ENCODE results near the gene PFKFB1. TPM values are rescaled to one million over a fixed set of nuclear protein-coding genes. Genes with fewer than 3 reads are reported as not detected.
"Not testable (repeated sequence)": the region's sequence is repeated elsewhere in the genome, so short reads cannot be mapped to it uniquely, and the experiment has no call there.

The PFKFB1 gene
- total RNA-seq, 1 donor from 2014 or later, result not detected

DNA sequence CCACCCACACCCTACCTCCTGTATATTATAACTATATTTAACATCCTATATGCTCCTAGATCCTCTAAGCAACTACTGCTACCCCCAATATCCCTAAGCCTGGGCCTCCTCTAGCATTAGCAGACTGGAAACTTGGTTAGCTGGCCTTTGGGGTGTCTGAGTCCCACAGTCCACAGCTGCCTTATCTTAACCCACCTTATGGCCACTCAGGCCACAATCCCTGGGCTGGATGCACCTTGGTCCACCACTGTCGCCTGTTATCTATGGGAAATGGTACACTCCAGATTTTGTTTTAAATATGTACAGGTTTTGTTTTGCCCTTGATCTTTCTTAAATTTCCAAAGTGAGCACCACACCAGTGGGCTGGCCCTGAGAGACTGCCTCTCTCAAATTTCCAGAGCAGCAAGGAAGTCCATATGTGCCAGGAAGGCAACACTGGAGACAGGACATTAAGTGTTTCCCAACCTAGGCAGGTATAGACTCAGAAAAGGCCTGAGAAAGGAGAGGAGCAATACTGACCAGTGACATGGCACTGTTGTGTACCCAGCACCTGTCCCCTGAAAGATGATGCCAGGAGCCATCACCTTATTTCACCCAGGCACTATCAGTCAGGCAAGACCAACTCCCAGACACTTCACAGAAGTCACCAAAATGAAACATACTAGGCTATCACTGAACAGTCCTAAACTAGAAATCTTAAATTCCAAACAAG lies 921 bp downstream of the PFKFB1 start:
- no peak for DNase-seq (ENCODE audit: low spot score)

DNA sequence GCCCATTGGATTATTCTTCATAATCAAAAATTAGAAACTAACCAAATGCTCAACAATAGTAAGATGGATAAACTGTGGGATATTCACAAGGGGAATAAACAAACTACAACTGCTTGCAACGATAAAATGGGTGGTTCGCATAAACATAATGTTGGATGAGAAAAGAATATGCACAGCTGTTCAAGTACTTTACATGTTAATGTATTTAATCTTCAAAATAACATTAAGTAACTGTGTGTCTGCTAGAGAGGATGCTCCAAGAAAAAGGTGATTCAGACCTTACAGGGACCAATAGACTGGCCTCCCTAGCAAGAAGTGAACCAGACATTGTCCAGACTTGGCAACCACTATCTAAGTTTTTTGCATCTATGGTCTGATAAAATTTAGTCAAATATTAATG lies 2.3 kb downstream of the PFKFB1 start:
- DNase-seq (ENCODE audit: low spot score), result no peak

DNA sequence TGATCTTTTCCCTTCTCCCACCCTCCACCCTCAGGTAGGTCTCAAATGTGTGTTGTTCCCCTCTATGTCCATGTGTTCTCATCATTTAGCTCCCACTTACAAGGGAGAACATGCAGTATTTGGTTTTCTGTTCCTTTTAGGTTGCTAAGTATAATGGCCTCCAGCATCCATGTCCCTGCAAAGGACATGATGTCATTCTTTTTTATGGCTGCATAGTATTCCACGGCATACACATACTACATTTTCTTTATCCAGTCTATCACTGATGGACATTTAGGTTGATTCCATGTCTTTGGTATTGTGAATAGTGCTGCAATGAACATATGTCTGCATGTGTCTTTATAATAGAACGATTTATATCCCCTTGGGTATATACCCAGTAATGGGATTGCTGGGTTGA lies 10.7 kb downstream of the PFKFB1 start:
- DNase-seq (ENCODE audit: low spot score), result not testable (repeated sequence)

DNA sequence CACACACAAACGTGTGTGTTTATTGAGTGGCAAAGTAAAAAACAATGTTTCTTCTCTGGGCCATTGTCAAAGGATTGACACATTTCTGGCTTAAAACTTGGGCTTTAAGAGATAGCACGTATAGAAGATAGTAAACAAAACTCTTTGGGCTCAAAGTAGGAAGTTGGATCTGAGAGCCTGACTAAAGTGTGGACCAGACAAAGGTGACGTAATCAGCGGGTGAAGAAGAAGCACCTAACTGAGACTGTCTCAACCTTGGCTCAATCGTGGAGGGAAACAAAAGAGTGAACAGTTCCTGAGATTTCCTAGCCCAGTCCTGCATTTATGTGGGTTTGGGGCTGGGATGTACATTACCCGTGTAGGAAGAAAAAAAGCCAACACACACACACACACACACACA lies 13.7 kb downstream of the PFKFB1 start:
- DNase-seq (ENCODE audit: low spot score), result no peak

DNA sequence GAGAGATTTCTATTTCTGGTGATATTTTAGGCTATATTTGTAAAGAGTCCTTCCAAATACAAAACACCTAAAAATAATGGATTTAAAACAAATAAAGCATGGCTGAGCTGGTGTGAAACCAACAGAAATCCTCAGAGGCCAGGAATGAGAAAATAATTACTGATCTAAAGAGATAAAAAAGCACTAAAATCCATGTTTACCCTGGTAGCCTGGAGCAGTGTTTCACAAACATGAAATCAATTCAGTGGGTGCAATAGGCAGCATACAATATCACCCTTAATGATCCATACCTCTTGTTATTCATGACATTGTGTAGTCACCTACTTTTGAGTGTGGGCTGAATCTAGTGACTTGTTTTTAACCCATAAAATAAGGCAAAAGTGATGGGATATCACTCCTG lies 14.6 kb downstream of the PFKFB1 start:
- no peak for DNase-seq (ENCODE audit: low spot score)

DNA sequence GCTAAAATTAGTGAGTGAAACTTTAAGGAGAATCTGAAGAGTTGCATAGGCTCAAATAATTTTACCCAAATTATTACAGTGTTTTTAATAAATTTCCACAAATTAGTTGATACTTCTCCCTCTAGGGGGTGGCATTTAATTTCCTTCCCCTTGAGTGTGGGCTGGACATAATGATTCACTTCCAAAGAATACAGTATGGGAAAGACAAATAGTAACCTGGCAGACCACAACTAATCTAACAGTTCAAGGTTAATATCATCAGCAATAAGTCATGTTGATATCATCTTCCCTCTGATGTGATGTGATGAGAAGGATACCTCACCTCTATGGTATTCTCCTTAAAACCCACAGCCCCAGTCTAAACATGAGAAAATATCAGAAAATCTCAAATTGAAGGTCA lies 15.5 kb downstream of the PFKFB1 start:
- DNase-seq (ENCODE audit: low spot score), result no peak

DNA sequence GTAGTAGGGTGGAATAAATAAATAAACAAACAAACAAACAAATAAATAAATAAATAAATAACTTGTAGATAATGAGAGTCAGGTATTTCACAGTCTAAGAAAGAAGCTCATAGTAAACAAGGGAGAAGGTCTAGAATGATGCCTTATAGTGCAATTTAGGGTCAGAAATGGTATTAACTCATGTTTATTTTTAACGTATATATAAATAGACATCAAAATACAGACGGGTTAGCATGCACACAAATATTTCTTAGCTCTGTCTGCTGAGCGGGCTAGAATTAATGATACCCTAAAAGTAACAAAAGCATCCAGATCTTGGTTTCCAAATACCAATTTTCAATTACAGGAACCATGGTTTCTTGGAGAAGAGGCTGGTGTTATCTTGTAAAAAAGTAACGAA lies 16.6 kb downstream of the PFKFB1 start:
- DNase-seq (ENCODE audit: low spot score), result no peak

DNA sequence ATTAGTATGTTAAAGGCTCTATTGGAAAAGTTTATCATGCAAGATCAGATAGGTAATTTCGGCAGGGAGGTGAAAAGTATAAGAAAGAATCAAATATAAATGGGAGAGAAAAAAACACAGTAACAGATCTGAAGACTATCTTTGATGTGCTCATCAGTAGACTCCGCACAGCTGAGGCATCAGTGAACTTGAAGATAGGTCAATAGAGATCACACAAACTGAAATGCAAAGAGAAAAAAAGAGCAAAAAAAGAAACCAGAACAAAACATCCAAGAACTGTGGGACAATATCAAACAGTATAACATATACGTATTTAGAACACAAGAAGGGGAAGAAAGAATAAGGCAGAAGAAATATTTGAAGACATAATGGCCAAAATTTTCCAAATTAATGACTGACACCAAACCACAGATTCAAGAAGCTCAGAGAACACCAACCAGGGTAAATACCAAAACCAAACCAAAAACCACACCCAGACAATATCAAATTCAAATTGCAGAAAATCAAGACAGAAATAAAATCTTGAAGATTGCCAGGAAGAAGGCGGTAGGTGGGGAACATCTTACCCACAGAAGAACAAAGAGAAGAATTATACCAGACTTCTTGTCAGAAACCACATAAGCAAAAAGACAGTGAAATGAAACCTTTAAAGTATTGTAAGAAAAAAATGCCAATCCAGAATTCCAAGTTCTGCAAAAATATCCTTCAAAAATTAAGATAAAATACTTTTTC lies 29.1 kb downstream of the PFKFB1 start:
- DNase-seq (ENCODE audit: low spot score), result no peak

DNA sequence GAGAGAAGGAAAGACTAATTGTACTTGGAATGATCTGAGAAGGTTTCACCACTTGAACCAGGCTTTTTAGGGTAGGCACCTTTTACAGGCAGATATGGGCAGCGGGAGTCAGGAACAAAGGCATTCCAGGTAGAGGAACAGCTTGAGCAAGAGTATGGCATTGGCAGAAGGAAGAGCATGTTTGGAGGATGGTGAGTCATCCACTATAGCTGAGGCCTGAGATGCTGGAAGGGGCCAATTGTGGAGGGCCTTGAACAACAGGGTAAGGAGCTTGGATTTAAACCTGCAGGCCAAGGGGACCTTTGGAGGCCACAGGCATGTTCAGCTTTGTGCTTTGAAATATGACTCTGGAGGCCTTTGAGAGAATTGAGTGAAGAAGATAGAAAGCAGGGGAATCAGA lies 32.2 kb downstream of the PFKFB1 start:
- DNase-seq (ENCODE audit: low spot score), result no peak

DNA sequence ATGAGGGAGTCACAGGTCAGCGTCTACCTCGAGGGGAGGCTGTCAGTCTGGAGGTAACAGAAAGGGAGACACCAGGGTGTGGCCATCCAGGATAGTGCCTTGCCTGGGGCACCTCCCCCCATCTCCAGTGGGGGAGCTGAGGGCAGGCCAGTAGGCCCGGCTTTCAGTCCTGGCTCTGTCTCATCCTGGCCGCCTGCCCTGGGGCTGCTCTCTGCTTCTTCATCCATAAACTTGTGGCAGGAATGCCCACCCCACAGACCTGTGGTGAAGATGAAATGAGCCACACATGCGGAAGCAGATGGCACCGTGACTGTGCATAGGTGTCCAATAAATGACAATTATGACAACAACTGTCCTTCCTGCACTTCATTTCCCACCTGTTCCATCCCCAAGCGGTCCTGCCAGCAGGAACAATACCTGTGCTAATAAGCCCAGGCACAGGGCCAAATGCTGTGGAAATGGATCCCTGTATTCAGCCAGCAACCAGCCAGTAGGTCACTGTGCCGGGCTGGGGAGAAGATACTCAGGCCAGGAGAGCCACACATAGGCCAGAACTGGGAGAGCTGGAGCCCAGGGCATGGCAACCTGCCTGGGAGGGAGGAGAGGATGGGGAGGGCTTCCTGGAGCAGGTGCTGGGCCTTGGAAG lies 43.1 kb downstream of the PFKFB1 start:
- DNase-seq (ENCODE audit: low spot score), result no peak

DNA sequence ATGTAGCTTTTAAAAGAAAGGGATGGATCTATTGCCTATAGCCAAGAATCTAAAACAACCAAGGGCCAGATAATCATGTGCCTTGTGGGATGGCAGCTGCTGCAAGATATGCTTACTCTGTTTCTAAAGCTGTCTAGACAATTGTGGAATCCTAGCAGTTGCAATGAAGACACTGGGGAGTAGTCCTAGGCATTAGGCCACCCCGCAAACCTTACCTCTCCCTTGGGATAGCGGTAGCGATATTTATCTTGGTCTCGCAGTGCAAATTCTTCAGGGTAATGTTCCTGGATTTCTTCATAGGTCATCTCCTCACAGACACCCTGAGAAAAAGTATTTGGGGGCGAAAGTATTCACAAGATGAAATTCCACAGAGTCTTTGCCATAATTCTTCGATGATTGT lies 48.8 kb downstream of the PFKFB1 start:
- no peak for DNase-seq (ENCODE audit: low spot score)

DNA sequence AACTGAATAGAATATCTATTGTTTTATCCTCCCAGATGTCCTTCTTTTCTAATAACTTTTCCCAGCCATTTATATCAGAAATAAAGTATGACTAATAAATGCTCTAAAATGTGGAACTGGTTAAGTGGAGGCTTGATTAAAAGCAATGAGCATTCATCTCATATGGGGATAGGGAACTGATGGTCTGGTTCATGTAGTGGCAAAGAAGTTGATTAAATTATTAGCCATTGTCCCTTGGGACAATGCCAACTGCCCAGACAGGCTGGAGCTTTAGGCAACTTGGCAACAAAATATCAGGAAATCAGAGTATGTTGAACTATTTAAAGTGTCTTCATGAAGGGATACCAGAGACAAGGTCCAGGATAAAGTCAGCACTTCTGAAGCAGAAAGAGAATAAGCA lies 49.2 kb downstream of the PFKFB1 start:
- DNase-seq (ENCODE audit: low spot score), result no peak

- no peak for DNase-seq (ENCODE audit: low spot score)
Observed at GRCh38 chrX:54937416-54937815, 56.6 kb downstream of the PFKFB1 start.

GRCh38 chrX:54935306-54935705 lies 58.7 kb downstream of the PFKFB1 start:
- no peak for DNase-seq (ENCODE audit: low spot score)

- DNase-seq (ENCODE audit: low spot score), result no peak
Observed at GRCh38 chrX:54934890-54935289, 59.1 kb downstream of the PFKFB1 start.

DNA sequence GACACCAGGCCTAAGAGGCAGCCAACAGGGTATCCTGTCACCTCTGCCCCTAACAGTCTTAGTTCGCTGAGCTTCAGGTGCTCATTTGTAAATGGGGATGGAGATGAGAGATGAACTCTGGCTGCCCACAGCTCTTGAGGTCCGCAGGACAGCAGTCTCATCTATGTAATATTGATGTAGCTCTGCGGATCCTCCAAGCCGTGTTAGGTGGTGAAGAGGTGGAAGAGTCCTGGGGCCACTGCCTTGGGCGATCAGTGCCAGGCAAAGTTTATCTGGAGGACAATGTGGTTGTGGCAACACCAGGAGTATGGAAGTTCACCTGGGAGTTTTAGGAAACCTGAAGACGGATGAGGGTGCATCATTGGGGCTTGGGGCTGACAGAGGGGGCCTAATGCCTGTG lies 59.9 kb downstream of the PFKFB1 start:
- DNase-seq (ENCODE audit: low spot score), result no peak

GRCh38 chrX:54933150-54933826 lies 60.7 kb downstream of the PFKFB1 start:
- no peak for DNase-seq (ENCODE audit: low spot score)

DNA sequence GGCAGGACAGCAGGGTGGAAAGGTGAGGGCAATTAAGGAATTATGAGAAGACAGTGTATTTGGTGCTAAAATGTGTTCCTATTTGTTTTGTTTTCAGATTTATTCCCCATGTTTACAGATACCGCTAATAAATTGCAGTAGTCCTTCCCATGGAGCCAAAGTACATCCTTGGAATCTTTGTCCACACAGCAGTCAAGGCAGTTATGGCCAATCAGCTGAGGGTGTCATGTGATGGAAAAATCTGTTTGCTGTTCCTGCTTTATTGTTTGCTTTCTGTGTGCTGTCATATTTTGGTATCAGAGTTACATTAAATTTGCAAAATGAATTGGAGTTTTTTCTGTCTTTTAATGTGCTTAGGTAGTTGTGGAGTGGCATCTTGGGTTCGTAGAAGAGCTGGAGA lies 62.9 kb downstream of the PFKFB1 start:
- no peak for DNase-seq (ENCODE audit: low spot score)

GRCh38 chrX:54930291-54931049 lies 63.5 kb downstream of the PFKFB1 start:
- DNase-seq (ENCODE audit: low spot score), result no peak

DNA sequence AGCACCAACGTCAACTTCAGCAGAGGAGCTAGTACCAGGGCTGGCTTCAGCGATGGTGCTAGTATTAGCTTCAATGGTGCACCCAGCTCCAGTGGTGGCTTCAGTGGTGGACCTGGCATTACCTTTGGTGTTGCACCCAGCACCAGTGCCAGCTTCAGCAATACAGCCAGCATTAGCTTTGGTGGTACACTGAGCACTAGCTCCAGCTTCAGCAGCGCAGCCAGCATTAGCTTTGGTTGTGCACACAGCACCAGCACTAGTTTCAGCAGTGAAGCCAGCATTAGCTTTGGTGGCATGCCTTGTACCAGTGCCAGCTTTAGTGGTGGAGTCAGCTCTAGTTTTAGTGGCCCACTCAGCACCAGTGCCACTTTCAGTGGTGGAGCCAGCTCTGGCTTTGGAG lies 65.1 kb downstream of the PFKFB1 start:
- no peak for DNase-seq (ENCODE audit: low spot score)

GRCh38 chrX:54926978-54927377 lies 67.0 kb downstream of the PFKFB1 start:
- DNase-seq (ENCODE audit: low spot score), result no peak

- no peak for DNase-seq (ENCODE audit: low spot score)
Observed at GRCh38 chrX:54923376-54923775, 70.6 kb downstream of the PFKFB1 start.
